ENCODE measurements around the gene FBH1. TPM values are rescaled to one million over a fixed set of nuclear protein-coding genes. Genes with fewer than 3 reads are reported as not detected.

Gene FBH1
- total and polyA plus RNA-seq, 10 of the 15 experiments (the other 5 are each of a cell fraction or from before 2014, with no cell fraction given): 6.1 to 67.6 (median 47.2) TPM

DNA sequence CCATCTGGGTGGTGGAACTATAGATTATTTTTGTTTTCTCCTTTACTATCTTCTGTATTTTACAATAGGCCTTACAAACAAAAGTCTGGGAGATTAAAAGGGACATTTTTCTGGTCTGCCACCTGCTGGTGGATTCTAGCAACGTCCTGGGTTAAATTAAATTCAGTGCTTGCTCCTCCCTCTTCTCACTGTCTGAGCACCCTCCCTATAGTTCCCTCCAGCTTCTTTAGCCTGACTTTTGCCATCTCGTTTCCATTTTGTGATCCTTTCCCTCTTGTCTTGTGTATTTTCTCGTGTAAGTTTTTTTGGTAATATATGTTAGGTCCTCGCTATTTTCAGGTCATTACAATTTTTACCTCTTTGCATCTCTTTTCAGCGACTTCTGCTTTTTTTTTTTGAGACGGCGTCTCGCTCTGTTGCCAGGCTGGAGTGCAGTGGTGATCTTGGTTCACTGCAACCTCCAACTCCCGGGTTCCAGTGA lies 16.5 kb upstream of the FBH1 start (continued):
- TF ChIP-seq BMI1 (IDR thresholded peaks at IDR 0.05; ENCODE audit: borderline replicate concordance): no peak
- TF ChIP-seq, protein P1, sequence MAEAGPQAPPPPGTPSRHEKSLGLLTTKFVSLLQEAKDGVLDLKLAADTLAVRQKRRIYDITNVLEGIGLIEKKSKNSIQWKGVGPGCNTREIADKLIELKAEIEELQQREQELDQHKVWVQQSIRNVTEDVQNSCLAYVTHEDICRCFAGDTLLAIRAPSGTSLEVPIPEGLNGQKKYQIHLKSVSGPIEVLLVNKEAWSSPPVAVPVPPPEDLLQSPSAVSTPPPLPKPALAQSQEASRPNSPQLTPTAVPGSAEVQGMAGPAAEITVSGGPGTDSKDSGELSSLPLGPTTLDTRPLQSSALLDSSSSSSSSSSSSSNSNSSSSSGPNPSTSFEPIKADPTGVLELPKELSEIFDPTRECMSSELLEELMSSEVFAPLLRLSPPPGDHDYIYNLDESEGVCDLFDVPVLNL (IDR thresholded peaks at IDR 0.05; ENCODE audit: low read depth, low read length): no peak
- TF ChIP-seq ZNF24 (IDR thresholded peaks at IDR 0.05): 0 out of 2 replicates have a peak, but pooled peaks have one; percentile 4
- TF ChIP-seq EGR1 (IDR thresholded peaks at IDR 0.05; ENCODE audit: borderline replicate concordance in 1 of 2, low read depth in 2 of 2, low read length in 2 of 2): no peak
- TF ChIP-seq ZNF274 (IDR thresholded peaks at IDR 0.05; ENCODE audit: insufficient read depth, insufficient read length): no peak
- no peak for TF ChIP-seq RFX5 (IDR thresholded peaks at IDR 0.05; ENCODE audit: low read depth, low read length)
- no peak for TF ChIP-seq STAT1 (conservative IDR thresholded peaks at IDR 0.05)
- no peak for TF ChIP-seq EP300 (IDR thresholded peaks at IDR 0.05; ENCODE audit: borderline replicate concordance in 1 of 2, control insufficient read depth in 1 of 2, low read depth in 2 of 2, low read length in 2 of 2)
- TF ChIP-seq, protein P2, sequence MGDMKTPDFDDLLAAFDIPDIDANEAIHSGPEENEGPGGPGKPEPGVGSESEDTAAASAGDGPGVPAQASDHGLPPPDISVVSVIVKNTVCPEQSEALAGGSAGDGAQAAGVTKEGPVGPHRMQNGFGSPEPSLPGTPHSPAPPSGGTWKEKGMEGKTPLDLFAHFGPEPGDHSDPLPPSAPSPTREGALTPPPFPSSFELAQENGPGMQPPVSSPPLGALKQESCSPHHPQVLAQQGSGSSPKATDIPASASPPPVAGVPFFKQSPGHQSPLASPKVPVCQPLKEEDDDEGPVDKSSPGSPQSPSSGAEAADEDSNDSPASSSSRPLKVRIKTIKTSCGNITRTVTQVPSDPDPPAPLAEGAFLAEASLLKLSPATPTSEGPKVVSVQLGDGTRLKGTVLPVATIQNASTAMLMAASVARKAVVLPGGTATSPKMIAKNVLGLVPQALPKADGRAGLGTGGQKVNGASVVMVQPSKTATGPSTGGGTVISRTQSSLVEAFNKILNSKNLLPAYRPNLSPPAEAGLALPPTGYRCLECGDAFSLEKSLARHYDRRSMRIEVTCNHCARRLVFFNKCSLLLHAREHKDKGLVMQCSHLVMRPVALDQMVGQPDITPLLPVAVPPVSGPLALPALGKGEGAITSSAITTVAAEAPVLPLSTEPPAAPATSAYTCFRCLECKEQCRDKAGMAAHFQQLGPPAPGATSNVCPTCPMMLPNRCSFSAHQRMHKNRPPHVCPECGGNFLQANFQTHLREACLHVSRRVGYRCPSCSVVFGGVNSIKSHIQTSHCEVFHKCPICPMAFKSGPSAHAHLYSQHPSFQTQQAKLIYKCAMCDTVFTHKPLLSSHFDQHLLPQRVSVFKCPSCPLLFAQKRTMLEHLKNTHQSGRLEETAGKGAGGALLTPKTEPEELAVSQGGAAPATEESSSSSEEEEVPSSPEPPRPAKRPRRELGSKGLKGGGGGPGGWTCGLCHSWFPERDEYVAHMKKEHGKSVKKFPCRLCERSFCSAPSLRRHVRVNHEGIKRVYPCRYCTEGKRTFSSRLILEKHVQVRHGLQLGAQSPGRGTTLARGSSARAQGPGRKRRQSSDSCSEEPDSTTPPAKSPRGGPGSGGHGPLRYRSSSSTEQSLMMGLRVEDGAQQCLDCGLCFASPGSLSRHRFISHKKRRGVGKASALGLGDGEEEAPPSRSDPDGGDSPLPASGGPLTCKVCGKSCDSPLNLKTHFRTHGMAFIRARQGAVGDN (IDR thresholded peaks at IDR 0.05): no peak
- TF ChIP-seq, protein P3, sequence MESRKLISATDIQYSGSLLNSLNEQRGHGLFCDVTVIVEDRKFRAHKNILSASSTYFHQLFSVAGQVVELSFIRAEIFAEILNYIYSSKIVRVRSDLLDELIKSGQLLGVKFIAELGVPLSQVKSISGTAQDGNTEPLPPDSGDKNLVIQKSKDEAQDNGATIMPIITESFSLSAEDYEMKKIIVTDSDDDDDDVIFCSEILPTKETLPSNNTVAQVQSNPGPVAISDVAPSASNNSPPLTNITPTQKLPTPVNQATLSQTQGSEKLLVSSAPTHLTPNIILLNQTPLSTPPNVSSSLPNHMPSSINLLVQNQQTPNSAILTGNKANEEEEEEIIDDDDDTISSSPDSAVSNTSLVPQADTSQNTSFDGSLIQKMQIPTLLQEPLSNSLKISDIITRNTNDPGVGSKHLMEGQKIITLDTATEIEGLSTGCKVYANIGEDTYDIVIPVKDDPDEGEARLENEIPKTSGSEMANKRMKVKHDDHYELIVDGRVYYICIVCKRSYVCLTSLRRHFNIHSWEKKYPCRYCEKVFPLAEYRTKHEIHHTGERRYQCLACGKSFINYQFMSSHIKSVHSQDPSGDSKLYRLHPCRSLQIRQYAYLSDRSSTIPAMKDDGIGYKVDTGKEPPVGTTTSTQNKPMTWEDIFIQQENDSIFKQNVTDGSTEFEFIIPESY (IDR thresholded peaks at IDR 0.05): 0 out of 2 replicates have a peak, but pooled peaks have one; percentile 31
- TF ChIP-seq ZNF384 (IDR thresholded peaks at IDR 0.05; ENCODE audit: borderline replicate concordance, low read depth, low read length): no peak
- TF ChIP-seq NFYA (IDR thresholded peaks at IDR 0.05; ENCODE audit: borderline replicate concordance, low read depth, low read length): no peak
- no peak for TF ChIP-seq POU2F2 (IDR thresholded peaks at IDR 0.05; ENCODE audit: borderline replicate concordance, low read depth, low read length)
- no peak for TF ChIP-seq SIX5 (IDR thresholded peaks at IDR 0.05; ENCODE audit: low read depth, low read length, severe bottlenecking)
- TF ChIP-seq, protein P4, sequence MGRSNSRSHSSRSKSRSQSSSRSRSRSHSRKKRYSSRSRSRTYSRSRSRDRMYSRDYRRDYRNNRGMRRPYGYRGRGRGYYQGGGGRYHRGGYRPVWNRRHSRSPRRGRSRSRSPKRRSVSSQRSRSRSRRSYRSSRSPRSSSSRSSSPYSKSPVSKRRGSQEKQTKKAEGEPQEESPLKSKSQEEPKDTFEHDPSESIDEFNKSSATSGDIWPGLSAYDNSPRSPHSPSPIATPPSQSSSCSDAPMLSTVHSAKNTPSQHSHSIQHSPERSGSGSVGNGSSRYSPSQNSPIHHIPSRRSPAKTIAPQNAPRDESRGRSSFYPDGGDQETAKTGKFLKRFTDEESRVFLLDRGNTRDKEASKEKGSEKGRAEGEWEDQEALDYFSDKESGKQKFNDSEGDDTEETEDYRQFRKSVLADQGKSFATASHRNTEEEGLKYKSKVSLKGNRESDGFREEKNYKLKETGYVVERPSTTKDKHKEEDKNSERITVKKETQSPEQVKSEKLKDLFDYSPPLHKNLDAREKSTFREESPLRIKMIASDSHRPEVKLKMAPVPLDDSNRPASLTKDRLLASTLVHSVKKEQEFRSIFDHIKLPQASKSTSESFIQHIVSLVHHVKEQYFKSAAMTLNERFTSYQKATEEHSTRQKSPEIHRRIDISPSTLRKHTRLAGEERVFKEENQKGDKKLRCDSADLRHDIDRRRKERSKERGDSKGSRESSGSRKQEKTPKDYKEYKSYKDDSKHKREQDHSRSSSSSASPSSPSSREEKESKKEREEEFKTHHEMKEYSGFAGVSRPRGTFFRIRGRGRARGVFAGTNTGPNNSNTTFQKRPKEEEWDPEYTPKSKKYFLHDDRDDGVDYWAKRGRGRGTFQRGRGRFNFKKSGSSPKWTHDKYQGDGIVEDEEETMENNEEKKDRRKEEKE (IDR thresholded peaks at IDR 0.05): no peak
- TF ChIP-seq RBBP5 (conservative IDR thresholded peaks at IDR 0.05): no peak
- no peak for TF ChIP-seq ZSCAN29 (IDR thresholded peaks at IDR 0.05)
- TF ChIP-seq, protein P5, sequence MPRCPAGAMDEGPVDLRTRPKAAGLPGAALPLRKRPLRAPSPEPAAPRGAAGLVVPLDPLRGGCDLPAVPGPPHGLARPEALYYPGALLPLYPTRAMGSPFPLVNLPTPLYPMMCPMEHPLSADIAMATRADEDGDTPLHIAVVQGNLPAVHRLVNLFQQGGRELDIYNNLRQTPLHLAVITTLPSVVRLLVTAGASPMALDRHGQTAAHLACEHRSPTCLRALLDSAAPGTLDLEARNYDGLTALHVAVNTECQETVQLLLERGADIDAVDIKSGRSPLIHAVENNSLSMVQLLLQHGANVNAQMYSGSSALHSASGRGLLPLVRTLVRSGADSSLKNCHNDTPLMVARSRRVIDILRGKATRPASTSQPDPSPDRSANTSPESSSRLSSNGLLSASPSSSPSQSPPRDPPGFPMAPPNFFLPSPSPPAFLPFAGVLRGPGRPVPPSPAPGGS (IDR thresholded peaks at IDR 0.05; ENCODE audit: borderline replicate concordance, insufficient read depth, low read depth, low read length, poor library complexity, severe bottlenecking): no peak
- no peak for TF ChIP-seq POLR2AphosphoS5 (IDR thresholded peaks at IDR 0.05; ENCODE audit: low read length)

Measured in GM12878 (cell line).